Body of pancreas (tissue), 4 donors: ENCODE measurements around the gene HOXB6. TPM values are rescaled to one million over a fixed set of nuclear protein-coding genes. Genes with fewer than 3 reads are reported as not detected.

ENCODE experiments used
- ATAC-seq: fragments of 150-250 bp; one replicate; pipeline ENCODE4 v1.9.1; 2016
- DNase-seq, 4 donors: peaks; one replicate each; pipeline ENCODE4 v3.0.0-alpha.2; 2019
- H3K27ac ChIP-seq, 4 donors: fragments of 200-600 bp; sonication (generic); 1 replicate in 3 of 4; 2 replicates in 1 of 4; pipeline versions ENCODE4 v1.5.1 to v1.6.1; 2016 to 2019; ENCODE audit warnings: mild to moderate bottlenecking in 1 of 4, mixed read lengths in 1 of 4, moderate library complexity in 1 of 4
- H3K27me3 ChIP-seq, 2 donors: fragments of 200-600 bp; sonication (generic); one replicate each; pipeline ENCODE4 v1.6.0; 2016; ENCODE audit warnings: mild to moderate bottlenecking in 1 of 2
- H3K36me3 ChIP-seq, 2 donors: fragments of 200-600 bp; sonication (generic); replicated peaks in 1 of 2; 2 replicates each; pipeline ENCODE4 v1.5.1; 2016; ENCODE audit warnings: low read depth in 2 of 2; ENCODE audit not compliant: insufficient read depth in 1 of 2
- H3K4me1 ChIP-seq: fragments of 200-600 bp; sonication (generic); one replicate; pipeline ENCODE4 v1.6.0; 2016
- H3K4me3 ChIP-seq, 2 donors: fragments of 200-600 bp; sonication (generic); 1 replicate in 1 of 2; 2 replicates in 1 of 2; pipeline ENCODE4 v1.5.1; 2016 to 2019
- H3K9me3 ChIP-seq, 3 donors: fragments of 200-600 bp; sonication (generic); 1 replicate in 2 of 3; 2 replicates in 1 of 3; pipeline ENCODE4 v1.5.1; 2016
- POLR2A ChIP-seq, 3 donors: fragments of 450-650 bp; IDR thresholded peaks; one replicate each; pipeline ENCODE4 v1.6.1; 2016; ENCODE audit warnings: antibody characterized with exemption in 3 of 3, mild to moderate bottlenecking in 2 of 3
- WGBS, 2 donors: methylation state at CpG; one replicate each; pipeline ENCODE4 v1.1.5; 2017; 5-methylcytosine and 5-hydroxymethylcytosine counted together
- intact Hi-C: fragments of 100-400 bp; cut with DNase I; formaldehyde crosslinking; loops from one replicate; pipeline ENCODE4 v1.15.1; 2023
- total RNA-seq, 2 donors: library from RNA; depleted of rRNA; stranded (reverse); fragments of >200 nt; gene quantifications; one replicate each; pipeline ENCODE4 v1.1.0, GENCODE V29; 2016
- TF ChIP-seq, protein P1 (sequence below), 7 experiments: fragments of 450-650 bp in 4 of 7; fragments of 200-600 bp in 3 of 7; sonication (generic) in 3 of 7; IDR thresholded peaks; one replicate each; pipeline ENCODE4 v1.5.1; 2016 to 2019; ENCODE audit warnings: antibody characterized with exemption in 7 of 7

The HOXB6 gene
- total RNA-seq, 2 donors from 2014 or later = 2.1 to 2.6 TPM

DNA sequence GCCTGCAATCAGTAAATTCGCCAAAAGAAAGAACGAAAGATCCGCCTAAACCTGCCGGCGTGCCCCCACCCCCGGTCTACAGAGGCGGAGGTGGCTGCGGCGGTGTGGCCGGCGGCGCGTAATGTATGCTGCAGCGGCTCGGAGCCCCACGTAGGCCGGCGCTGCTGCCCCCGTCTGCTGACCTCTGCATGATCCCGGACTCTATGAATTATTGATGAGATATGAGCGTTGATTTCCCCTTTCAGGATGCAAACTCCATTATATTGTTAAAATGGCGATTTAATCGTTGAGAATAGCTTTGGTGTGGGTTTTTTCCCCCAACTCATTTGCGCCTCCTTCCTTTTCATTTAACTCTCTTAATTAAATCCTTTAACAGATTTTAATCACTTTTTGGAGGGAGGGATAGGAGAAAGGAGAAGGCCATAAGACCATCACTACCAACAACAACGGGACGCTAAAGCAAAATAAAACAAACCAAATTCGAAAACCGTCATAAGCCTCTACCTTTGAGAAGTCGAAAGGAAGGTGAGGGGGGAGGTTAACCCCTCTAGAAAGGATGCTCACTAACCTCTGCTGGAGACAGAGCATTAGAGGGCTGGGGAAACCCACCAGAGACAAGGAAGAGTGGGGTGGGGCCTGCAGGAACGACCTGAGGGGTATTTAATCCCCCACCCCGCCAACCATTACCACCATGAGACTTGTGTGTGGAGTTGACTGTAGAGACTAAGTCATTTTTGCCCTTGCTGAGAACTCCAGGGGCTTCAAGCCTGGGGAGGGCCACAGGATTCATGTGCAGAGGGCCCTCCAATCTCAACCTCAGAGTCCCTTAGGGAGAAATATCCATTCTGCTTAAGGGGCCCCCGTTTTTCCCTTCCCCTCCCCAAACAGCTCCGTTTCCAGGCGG lies 18.2 kb downstream of the HOXB6 start:
- Histone ChIP-seq H3K9me3 (no peaks in the 10 kb centered on the region), H3K36me3 (no peaks in the 10 kb centered on the region), H3K4me1 (peaks cover 23% of the 10 kb centered on the region), H3K4me3 (no peak overlapping the region), H3K27ac (peak overlapping the region in 3 of 4 donors; percentile 35 to 60 (median 58)), H3K27me3 (peaks cover 0 to 42% of the 10 kb centered on the region in 2 donors)
- DNase-seq (no peak), ATAC-seq (no peak)
- WGBS, 2 donors = 12 to 19% methylated on average over 34 of the region's 34 CpGs
- intact Hi-C loops = no loop called here
- TF ChIP-seq, protein P1, sequence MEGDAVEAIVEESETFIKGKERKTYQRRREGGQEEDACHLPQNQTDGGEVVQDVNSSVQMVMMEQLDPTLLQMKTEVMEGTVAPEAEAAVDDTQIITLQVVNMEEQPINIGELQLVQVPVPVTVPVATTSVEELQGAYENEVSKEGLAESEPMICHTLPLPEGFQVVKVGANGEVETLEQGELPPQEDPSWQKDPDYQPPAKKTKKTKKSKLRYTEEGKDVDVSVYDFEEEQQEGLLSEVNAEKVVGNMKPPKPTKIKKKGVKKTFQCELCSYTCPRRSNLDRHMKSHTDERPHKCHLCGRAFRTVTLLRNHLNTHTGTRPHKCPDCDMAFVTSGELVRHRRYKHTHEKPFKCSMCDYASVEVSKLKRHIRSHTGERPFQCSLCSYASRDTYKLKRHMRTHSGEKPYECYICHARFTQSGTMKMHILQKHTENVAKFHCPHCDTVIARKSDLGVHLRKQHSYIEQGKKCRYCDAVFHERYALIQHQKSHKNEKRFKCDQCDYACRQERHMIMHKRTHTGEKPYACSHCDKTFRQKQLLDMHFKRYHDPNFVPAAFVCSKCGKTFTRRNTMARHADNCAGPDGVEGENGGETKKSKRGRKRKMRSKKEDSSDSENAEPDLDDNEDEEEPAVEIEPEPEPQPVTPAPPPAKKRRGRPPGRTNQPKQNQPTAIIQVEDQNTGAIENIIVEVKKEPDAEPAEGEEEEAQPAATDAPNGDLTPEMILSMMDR (IDR thresholded peaks at IDR 0.05) = no peak
- TF ChIP-seq POLR2A (IDR thresholded peaks at IDR 0.05) = no peak

DNA sequence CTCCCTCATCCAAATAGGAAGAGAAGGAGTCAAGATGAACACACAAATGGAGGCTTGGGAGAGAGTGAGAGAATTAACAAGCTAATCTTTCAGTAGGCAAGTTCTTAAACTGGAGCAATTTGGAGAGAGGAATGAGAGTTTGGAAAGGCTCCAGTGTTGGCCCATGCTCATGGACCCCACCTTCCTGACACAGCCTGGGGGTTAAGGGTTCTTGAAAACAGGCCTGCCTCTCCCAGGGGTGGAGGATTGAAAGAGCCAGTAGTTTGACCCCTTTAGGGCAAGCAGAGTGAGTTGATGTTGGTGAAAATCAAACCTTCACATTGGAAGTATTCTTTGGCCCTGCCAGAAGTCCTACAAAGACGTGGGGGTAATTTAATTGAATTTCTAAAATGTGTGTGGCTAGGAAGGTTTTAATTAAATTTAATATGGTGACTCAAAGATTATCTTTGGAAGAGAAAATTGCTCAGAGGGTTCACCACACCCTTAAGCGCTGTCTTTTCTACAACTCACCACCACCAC lies 20.5 kb downstream of the HOXB6 start:
- Histone ChIP-seq H3K9me3 (no peaks in the 10 kb centered on the region), H3K27ac (no peak overlapping the region), H3K36me3 (no peaks in the 10 kb centered on the region), H3K4me1 (peaks cover 25% of the 10 kb centered on the region), H3K27me3 (peaks cover 0 to 60% of the 10 kb centered on the region in 2 donors), H3K4me3 (no peak overlapping the region)
- intact Hi-C loops = no loop called here
- WGBS, 2 donors = 14 to 25% methylated on average over 2 of the region's 2 CpGs
- ATAC-seq (no peak), DNase-seq (no peak)
- TF ChIP-seq POLR2A (IDR thresholded peaks at IDR 0.05) = no peak
- TF ChIP-seq, protein P1 (IDR thresholded peaks at IDR 0.05) = no peak

DNA sequence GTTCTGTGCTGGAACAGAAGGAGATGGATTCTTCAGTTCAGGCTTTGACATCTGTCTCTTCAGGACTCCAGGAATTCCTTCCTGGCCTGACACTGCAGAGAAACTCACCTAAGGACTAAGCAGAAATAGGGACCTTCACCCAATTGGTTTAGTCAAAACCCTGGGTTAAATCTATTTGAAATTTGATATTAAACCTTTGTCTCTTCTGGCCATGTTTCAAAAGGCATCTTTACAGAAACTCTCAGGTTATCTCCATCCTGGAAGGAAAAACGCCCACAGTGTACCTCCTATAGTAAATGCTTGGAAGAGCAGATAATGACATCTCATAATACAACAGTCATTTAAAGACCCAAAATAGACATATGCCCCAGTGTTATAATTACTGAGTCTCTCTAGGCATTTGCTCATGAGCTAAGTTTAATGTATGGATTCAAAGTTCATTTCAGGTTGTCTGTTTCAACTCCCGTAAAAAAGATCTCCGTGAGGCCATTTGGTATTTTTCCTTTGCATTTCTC lies 21.0 kb downstream of the HOXB6 start:
- Histone ChIP-seq H3K4me3 (no peak overlapping the region), H3K4me1 (peaks cover 25% of the 10 kb centered on the region), H3K27ac (no peak overlapping the region), H3K36me3 (no peaks in the 10 kb centered on the region), H3K9me3 (no peaks in the 10 kb centered on the region), H3K27me3 (peaks cover 0 to 65% of the 10 kb centered on the region in 2 donors)
- no peak for TF ChIP-seq POLR2A (IDR thresholded peaks at IDR 0.05)
- TF ChIP-seq, protein P1 (IDR thresholded peaks at IDR 0.05) = no peak
- intact Hi-C loops = no loop called here
- DNase-seq = no peak
- 32 to 33% methylated on average over 3 of the region's 3 CpGs for WGBS, 2 donors
- no peak for ATAC-seq

DNA sequence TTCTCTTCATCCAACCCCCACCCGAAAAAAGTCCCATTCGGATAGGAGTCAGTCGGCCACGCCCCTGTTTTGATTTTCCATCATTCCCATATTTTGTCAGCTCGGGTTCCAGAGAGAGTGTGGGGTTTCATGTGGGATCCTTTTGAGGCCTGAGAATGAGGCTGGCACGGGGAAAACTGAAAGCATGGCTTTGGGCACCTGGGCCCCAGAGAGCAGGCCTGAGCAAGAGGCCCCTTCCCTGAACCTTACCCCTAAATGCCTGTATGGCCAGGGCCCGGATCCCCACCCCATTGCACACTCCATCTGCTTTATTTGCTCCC lies 22.1 kb downstream of the HOXB6 start:
- no peak for DNase-seq
- H3K27ac ChIP-seq = peak overlapping the region in 1 of 4 donors; percentile 6
- WGBS, 2 donors = 19 to 23% methylated on average over 7 of the region's 7 CpGs
- no peaks in the 10 kb centered on the region for H3K9me3 ChIP-seq
- H3K36me3 ChIP-seq = no peaks in the 10 kb centered on the region
- H3K4me3 ChIP-seq = no peak overlapping the region
- intact Hi-C loops = no loop called here
- peaks cover 25% of the 10 kb centered on the region for H3K4me1 ChIP-seq
- H3K27me3 ChIP-seq = peaks cover 0 to 68% of the 10 kb centered on the region in 2 donors
- ATAC-seq = no peak
- TF ChIP-seq POLR2A (IDR thresholded peaks at IDR 0.05) = no peak
- TF ChIP-seq, protein P1 (IDR thresholded peaks at IDR 0.05) = no peak
